ENCODE measurements around the gene POP4. TPM values are rescaled to one million over a fixed set of nuclear protein-coding genes. Genes with fewer than 3 reads are reported as not detected.

Gene POP4
- total RNA-seq, 1 donor from 2014 or later = 35.2 TPM

GRCh38 chr19:29576761-29577648, 29.1 kb upstream of the POP4 start:
- ATAC-seq (no peak), DNase-seq (ENCODE audit: low spot score) (no peak)

GRCh38 chr19:29577649-29577963, 28.5 kb upstream of the POP4 start:
- no peak for DNase-seq (ENCODE audit: low spot score)
- ATAC-seq = no peak

GRCh38 chr19:29578349-29578748, 27.7 kb upstream of the POP4 start:
- DNase-seq (ENCODE audit: low spot score) = no peak
- no peak for ATAC-seq

GRCh38 chr19:29579308-29579910, 26.7 kb upstream of the POP4 start:
- no peak for ATAC-seq
- no peak for DNase-seq (ENCODE audit: low spot score)

GRCh38 chr19:29581398-29581797, 24.7 kb upstream of the POP4 start:
- ATAC-seq = no peak
- no peak for DNase-seq (ENCODE audit: low spot score)

- DNase-seq (ENCODE audit: low spot score) (no peak), ATAC-seq (no peak)
Observed at GRCh38 chr19:29583196-29583999, 22.7 kb upstream of the POP4 start.

GRCh38 chr19:29586401-29586800, 19.7 kb upstream of the POP4 start:
- DNase-seq (ENCODE audit: low spot score) (no peak), ATAC-seq (no peak)

- ATAC-seq (no peak), DNase-seq (ENCODE audit: low spot score) (no peak)
Observed at GRCh38 chr19:29587059-29587458, 19.0 kb upstream of the POP4 start.

GRCh38 chr19:29587518-29587986, 18.5 kb upstream of the POP4 start:
- ATAC-seq (no peak), DNase-seq (ENCODE audit: low spot score) (no peak)

GRCh38 chr19:29588095-29588494, 18.0 kb upstream of the POP4 start:
- ATAC-seq = no peak
- DNase-seq (ENCODE audit: low spot score) = no peak

- no peak for DNase-seq (ENCODE audit: low spot score)
- no peak for ATAC-seq
Observed at GRCh38 chr19:29590278-29590677, 15.8 kb upstream of the POP4 start.

GRCh38 chr19:29591670-29592069, 14.4 kb upstream of the POP4 start:
- ATAC-seq (no peak), DNase-seq (ENCODE audit: low spot score) (no peak)

GRCh38 chr19:29593869-29594268, 12.2 kb upstream of the POP4 start:
- ATAC-seq (no peak), DNase-seq (ENCODE audit: low spot score) (no peak)

GRCh38 chr19:29596080-29596727, 9.9 kb upstream of the POP4 start:
- ATAC-seq = no peak
- no peak for DNase-seq (ENCODE audit: low spot score)

- DNase-seq (ENCODE audit: low spot score) (no peak), ATAC-seq (no peak)
Observed at GRCh38 chr19:29596885-29597525, 9.1 kb upstream of the POP4 start.

GRCh38 chr19:29598036-29598435, 8.0 kb upstream of the POP4 start:
- DNase-seq (ENCODE audit: low spot score) = no peak
- no peak for ATAC-seq

- no peak for ATAC-seq
- no peak for DNase-seq (ENCODE audit: low spot score)
Observed at GRCh38 chr19:29598496-29598895, 7.6 kb upstream of the POP4 start.

- DNase-seq (ENCODE audit: low spot score) (no peak), ATAC-seq (no peak)
Observed at GRCh38 chr19:29603308-29603707, 2.8 kb upstream of the POP4 start.

GRCh38 chr19:29606420-29606747, 301 bp downstream of the POP4 start:
- DNase-seq (ENCODE audit: low spot score) = no peak
- peak; percentile 45 for ATAC-seq

GRCh38 chr19:29609636-29610035, 3.6 kb downstream of the POP4 start:
- no peak for ATAC-seq
- DNase-seq (ENCODE audit: low spot score) = no peak

GRCh38 chr19:29610213-29610573, 4.1 kb downstream of the POP4 start:
- DNase-seq (ENCODE audit: low spot score) (no peak), ATAC-seq (no peak)

Measured in left lobe of liver (tissue), 2 donors.